ENCODE data around the gene AGER.
A peak's percentile ranks its signal among the peaks of the same experiment; 100 is the strongest.
"Not testable (repeated sequence)": the region's sequence is repeated elsewhere in the genome, so short reads cannot be mapped to it uniquely, and the experiment has no call there.

AGER gene

GRCh38 chr6:32194825-32195651, 11.0 kb upstream of the AGER start:
- ATAC-seq: peak; percentile 92
- no peak for TF ChIP-seq ARNTL (CRISPR knock-in tag; IDR thresholded peaks at IDR 0.05; ENCODE audit: borderline replicate concordance, low read depth)
- no peak for TF ChIP-seq CSDC2 (CRISPR knock-in tag; IDR thresholded peaks at IDR 0.05)
- TF ChIP-seq RARB (CRISPR knock-in tag; IDR thresholded peaks at IDR 0.05): 0 out of 2 replicates have a peak, but pooled peaks have one; percentile 30
- no peak for TF ChIP-seq ZFP30 (CRISPR knock-in tag; IDR thresholded peaks at IDR 0.05)

- no peak for TF ChIP-seq ZNF565 (CRISPR knock-in tag; conservative IDR thresholded peaks at IDR 0.05; ENCODE audit: low read depth)
- TF ChIP-seq ISL1 (CRISPR knock-in tag; IDR thresholded peaks at IDR 0.05): no peak
- TF ChIP-seq OSR1 (CRISPR knock-in tag; IDR thresholded peaks at IDR 0.05): no peak
- no peak for TF ChIP-seq CREB5 (CRISPR knock-in tag; IDR thresholded peaks at IDR 0.05; ENCODE audit: low read depth)
- TF ChIP-seq POU6F1 (CRISPR knock-in tag; IDR thresholded peaks at IDR 0.05; ENCODE audit: borderline replicate concordance, low read depth): no peak
- no peak for TF ChIP-seq PPARA (CRISPR knock-in tag; IDR thresholded peaks at IDR 0.05; ENCODE audit: borderline replicate concordance)
- no peak for TF ChIP-seq BACH2 (CRISPR knock-in tag; IDR thresholded peaks at IDR 0.05; ENCODE audit: borderline replicate concordance)
- TF ChIP-seq CSDC2 (CRISPR knock-in tag; IDR thresholded peaks at IDR 0.05): no peak
- no peak for TF ChIP-seq GLIS3 (CRISPR knock-in tag; IDR thresholded peaks at IDR 0.05)
- no peak for ATAC-seq
Measured at GRCh38 chr6:32194388-32194787, 10.3 kb upstream of the AGER start.

- not testable (repeated sequence) for ATAC-seq
Measured at GRCh38 chr6:32193096-32193495, 9.0 kb upstream of the AGER start.

GRCh38 chr6:32192608-32193039, 8.6 kb upstream of the AGER start, which contains the start of gene GPSM3:
TSS of gene GPSM3 (minus strand) at chr6:32192643. CDS start at chr6:32192513, 130 bp downstream.
- ATAC-seq: no peak
- TF ChIP-seq ISL1 (CRISPR knock-in tag; IDR thresholded peaks at IDR 0.05): no peak
- no peak for TF ChIP-seq PATZ1 (CRISPR knock-in tag; IDR thresholded peaks at IDR 0.05; ENCODE audit: borderline replicate concordance)
- no peak for TF ChIP-seq PPARA (CRISPR knock-in tag; IDR thresholded peaks at IDR 0.05; ENCODE audit: borderline replicate concordance)
- TF ChIP-seq SNAI2 (CRISPR knock-in tag; IDR thresholded peaks at IDR 0.05): no peak
- no peak for TF ChIP-seq ZC3H10 (CRISPR knock-in tag; IDR thresholded peaks at IDR 0.05)
- TF ChIP-seq ZFP30 (CRISPR knock-in tag; IDR thresholded peaks at IDR 0.05): no peak
- no peak for TF ChIP-seq ZNF8 (CRISPR knock-in tag; IDR thresholded peaks at IDR 0.05)
- TF ChIP-seq TOX (CRISPR knock-in tag; IDR thresholded peaks at IDR 0.05; ENCODE audit: borderline replicate concordance): no peak
- no peak for TF ChIP-seq RARB (CRISPR knock-in tag; IDR thresholded peaks at IDR 0.05)

GRCh38 chr6:32191696-32192607, 7.9 kb upstream of the AGER start:
- no peak for TF ChIP-seq ZFP3 (CRISPR knock-in tag; IDR thresholded peaks at IDR 0.05)
- TF ChIP-seq ZFP30 (CRISPR knock-in tag; IDR thresholded peaks at IDR 0.05): no peak
- ATAC-seq: no peak
